ENCODE results near the gene SCYL3.

GRCh38 chr1:169928438-169929209 lies 34.9 kb upstream of the SCYL3 start:
- TF ChIP-seq CTCF (IDR thresholded peaks at IDR 0.05; ENCODE audit: low read length) (peak; percentile 94), EZH2 (optimal IDR thresholded peaks at IDR 0.05; ENCODE audit: low read depth, low read length) (no peak)
